ENCODE measurements around the gene PCDH9.

DNA sequence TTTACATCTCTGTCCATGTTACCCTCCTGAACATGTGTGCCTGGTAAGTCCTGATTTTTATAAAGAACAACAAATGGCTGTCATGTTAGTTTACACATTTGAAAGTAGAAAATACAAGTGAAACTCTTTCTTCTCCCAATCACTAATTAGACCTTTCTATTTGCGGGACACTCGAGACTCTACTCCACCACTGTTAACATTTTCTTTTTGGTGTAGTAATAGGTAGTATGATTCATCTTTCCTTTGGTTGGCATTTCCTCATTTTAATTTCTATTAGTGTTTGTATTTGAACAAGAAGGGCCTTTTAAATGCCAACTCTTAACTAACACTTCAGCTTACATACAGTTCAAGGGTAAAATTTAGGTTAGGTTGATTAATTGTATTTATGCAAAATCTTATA lies 371.1 kb downstream of the PCDH9 start:
- TF ChIP-seq CTCF (conservative IDR thresholded peaks at IDR 0.05; ENCODE audit: low read depth, low read length) (no peak), SMC3 (IDR thresholded peaks at IDR 0.05; ENCODE audit: low read depth, low read length) (no peak), POLR2A (IDR thresholded peaks at IDR 0.05; ENCODE audit: low read depth, low read length) (no peak), MAZ (IDR thresholded peaks at IDR 0.05; ENCODE audit: borderline replicate concordance, low read depth, low read length) (no peak), BHLHE40 (IDR thresholded peaks at IDR 0.05; ENCODE audit: low read depth, low read length) (no peak), CEBPB (IDR thresholded peaks at IDR 0.05; ENCODE audit: low read depth, low read length) (no peak), RAD21 (IDR thresholded peaks at IDR 0.05; ENCODE audit: low read length) (no peak), MAFK (IDR thresholded peaks at IDR 0.05; ENCODE audit: low read depth, low read length) (no peak), CHD1 (IDR thresholded peaks at IDR 0.05; ENCODE audit: low read depth, low read length) (no peak), MXI1 (IDR thresholded peaks at IDR 0.05; ENCODE audit: borderline replicate concordance, low read depth, low read length) (no peak), ELK1 (IDR thresholded peaks at IDR 0.05; ENCODE audit: borderline replicate concordance, low read depth, low read length) (no peak)
- TF ChIP-seq, protein P1, sequence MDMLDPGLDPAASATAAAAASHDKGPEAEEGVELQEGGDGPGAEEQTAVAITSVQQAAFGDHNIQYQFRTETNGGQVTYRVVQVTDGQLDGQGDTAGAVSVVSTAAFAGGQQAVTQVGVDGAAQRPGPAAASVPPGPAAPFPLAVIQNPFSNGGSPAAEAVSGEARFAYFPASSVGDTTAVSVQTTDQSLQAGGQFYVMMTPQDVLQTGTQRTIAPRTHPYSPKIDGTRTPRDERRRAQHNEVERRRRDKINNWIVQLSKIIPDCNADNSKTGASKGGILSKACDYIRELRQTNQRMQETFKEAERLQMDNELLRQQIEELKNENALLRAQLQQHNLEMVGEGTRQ (IDR thresholded peaks at IDR 0.05; ENCODE audit: low read depth, low read length): no peak

All from IMR-90 (cell line).